ENCODE results near the gene PFKFB1. TPM values are rescaled to one million over a fixed set of nuclear protein-coding genes. Genes with fewer than 3 reads are reported as not detected.

PFKFB1 gene
- total RNA-seq (2022; extraction: Qiagen RNA extraction; ENCODE audit: low read depth), result 0.10 TPM in 1 of 5 replicates, not detected in the others

GRCh38 chrX:54994099-54994498 lies at the start of gene PFKFB1:
Gene PFKFB1 (minus strand): TSS chrX:54994188. CDS start chrX:54994007, 181 bp downstream.

GRCh38 chrX:55030271-55031205 lies 36.5 kb upstream of the PFKFB1 start, which contains the start of gene ALAS2:
Gene ALAS2 (minus strand): TSS chrX:55030977. CDS start chrX:55026000, 4,977 bp downstream.

GRCh38 chrX:54999717-55000598 lies 6.0 kb upstream of the PFKFB1 start, which contains the start of gene APEX2:
Gene APEX2 (plus strand): TSS chrX:55000363. CDS start chrX:55000423, 60 bp downstream.

GRCh38 chrX:54920610-54921426 lies 73.2 kb downstream of the PFKFB1 start, which contains the start of gene TRO:
Gene TRO (plus strand): TSS chrX:54920824. CDS start chrX:54922247, 1,423 bp downstream.

Other genes with a start within 250 kb of the PFKFB1 start
- gene ITIH6, start 195.9 kb downstream of the PFKFB1 start, total RNA-seq (2022; extraction: Qiagen RNA extraction; ENCODE audit: low read depth), result not detected in 5 replicates
- 70.6 to 83.1 TPM (median 77.1 TPM) in 5 replicates for gene MAGED2, start 186.4 kb downstream of the PFKFB1 start, total RNA-seq (2022; extraction: Qiagen RNA extraction; ENCODE audit: low read depth)
- gene TRO, start 73.4 kb downstream of the PFKFB1 start, total RNA-seq (2022; extraction: Qiagen RNA extraction; ENCODE audit: low read depth), result 0.46 to 0.89 TPM (median 0.58 TPM) in 5 replicates
- 27.0 to 37.0 TPM (median 34.5 TPM) in 5 replicates for gene APEX2, start 6.2 kb upstream of the PFKFB1 start, total RNA-seq (2022; extraction: Qiagen RNA extraction; ENCODE audit: low read depth)
- not detected in 5 replicates for gene ALAS2, start 36.8 kb upstream of the PFKFB1 start, total RNA-seq (2022; extraction: Qiagen RNA extraction; ENCODE audit: low read depth)
- gene PAGE2B, start 80.8 kb upstream of the PFKFB1 start, total RNA-seq (2022; extraction: Qiagen RNA extraction; ENCODE audit: low read depth), result not detected in 5 replicates
- not detected in 5 replicates for gene PAGE2, start 94.8 kb upstream of the PFKFB1 start, total RNA-seq (2022; extraction: Qiagen RNA extraction; ENCODE audit: low read depth)
- gene PAGE5, start 226.2 kb upstream of the PFKFB1 start, total RNA-seq (2022; extraction: Qiagen RNA extraction; ENCODE audit: low read depth), result not detected in 5 replicates